Activated naive CD8-positive, alpha-beta T cell treated with anti-CD3 and anti-CD28 coated beads, Interleukin-2, amount 10 ng/mL, durations not matched to agents 7 days and 5 days (primary cell): Measurements from ENCODE around the gene LARGE1. TPM values are rescaled to one million over a fixed set of nuclear protein-coding genes. Genes with fewer than 3 reads are reported as not detected.
A peak's percentile ranks its signal among the peaks of the same experiment; 100 is the strongest.

Experiments used
- ATAC-seq: fragments of 150-1000 bp; cut with Tn5 transposase; one replicate; pipeline ENCODE4 v1.10.0; 2021; ENCODE audit warnings: low read depth, moderate library complexity
- POLR2A ChIA-PET: fragments of 350-600 bp; sonication (Branson Sonifier 250); formaldehyde crosslinking; loops from one replicate; lab custom pipeline; 2021; ENCODE audit warnings: antibody characterized with exemption; lab: Charles Lee
- DNase-seq: peaks from one replicate; pipeline ENCODE4 v3.0.0; 2021
- H3K27ac Mint-ChIP-seq: one replicate; pipeline ENCODE4 v1.8.0; 2022; ENCODE audit warnings: mild to moderate bottlenecking, mixed read lengths
- H3K27me3 Mint-ChIP-seq: one replicate; pipeline ENCODE4 v1.8.0; 2022; ENCODE audit warnings: mild to moderate bottlenecking, moderate library complexity, mixed read lengths
- H3K36me3 Mint-ChIP-seq: one replicate; pipeline ENCODE4 v1.8.0; 2021; ENCODE audit warnings: mild to moderate bottlenecking, mixed read lengths
- H3K4me1 Mint-ChIP-seq: one replicate; pipeline ENCODE4 v1.8.0; 2021; ENCODE audit warnings: mixed read lengths
- H3K4me3 Mint-ChIP-seq: one replicate; pipeline ENCODE4 v1.8.0; 2022; ENCODE audit warnings: mild to moderate bottlenecking, moderate library complexity, mixed read lengths
- H3K9me3 Mint-ChIP-seq: one replicate; pipeline ENCODE4 v1.8.0; 2021; ENCODE audit warnings: mixed read lengths
- total RNA-seq, 2 experiments: library from RNA; stranded (reverse); gene quantifications; one replicate each; pipeline ENCODE4 v1.2.3, GENCODE V29; 2021

LARGE1 gene
- total RNA-seq, 2 experiments from 2014 or later = 0.68 to 0.75 TPM

GRCh38 chr22:33524511-33525260 lies 395.6 kb downstream of the LARGE1 start:
- ATAC-seq = no peak
- Mint-ChIP-seq H3K4me1 (no peaks in the 10 kb centered on the region), H3K27ac (no peak overlapping the region), H3K36me3 (no peaks in the 10 kb centered on the region), H3K27me3 (peaks cover 2% of the 10 kb centered on the region), H3K4me3 (no peak overlapping the region), H3K9me3 (peaks cover 2% of the 10 kb centered on the region)
- POLR2A ChIA-PET = no interaction called here
- no peak for DNase-seq

GRCh38 chr22:33521879-33522665 lies 398.2 kb downstream of the LARGE1 start:
- Mint-ChIP-seq H3K9me3 (peaks cover 2% of the 10 kb centered on the region), H3K36me3 (no peaks in the 10 kb centered on the region), H3K4me3 (no peak overlapping the region), H3K27ac (no peak overlapping the region), H3K27me3 (peaks cover 2% of the 10 kb centered on the region), H3K4me1 (no peaks in the 10 kb centered on the region)
- DNase-seq = no peak
- POLR2A ChIA-PET = no interaction called here
- no peak for ATAC-seq

- Mint-ChIP-seq H3K27me3 (peaks cover 2% of the 10 kb centered on the region), H3K27ac (no peak overlapping the region), H3K4me3 (no peak overlapping the region), H3K4me1 (no peaks in the 10 kb centered on the region), H3K9me3 (peaks cover 2% of the 10 kb centered on the region), H3K36me3 (no peaks in the 10 kb centered on the region)
- POLR2A ChIA-PET = no interaction called here
- ATAC-seq = no peak
- no peak for DNase-seq
Measured at GRCh38 chr22:33520904-33521780, 399.1 kb downstream of the LARGE1 start.

GRCh38 chr22:33519974-33520903 lies 400.0 kb downstream of the LARGE1 start:
- H3K27ac Mint-ChIP-seq = no peak overlapping the region
- no peak for DNase-seq
- no peak for ATAC-seq
- peaks cover 2% of the 10 kb centered on the region for H3K27me3 Mint-ChIP-seq
- peaks cover 2% of the 10 kb centered on the region for H3K9me3 Mint-ChIP-seq
- H3K4me1 Mint-ChIP-seq = no peaks in the 10 kb centered on the region
- POLR2A ChIA-PET = no interaction called here
- H3K4me3 Mint-ChIP-seq = no peak overlapping the region
- H3K36me3 Mint-ChIP-seq = no peaks in the 10 kb centered on the region

- Mint-ChIP-seq H3K4me3 (no peak overlapping the region), H3K36me3 (no peaks in the 10 kb centered on the region), H3K9me3 (peaks cover 2% of the 10 kb centered on the region), H3K4me1 (no peaks in the 10 kb centered on the region), H3K27ac (peak overlapping the region; percentile 45), H3K27me3 (peaks cover 2% of the 10 kb centered on the region)
- POLR2A ChIA-PET = no interaction called here
- DNase-seq (no peak), ATAC-seq (no peak)
Measured at GRCh38 chr22:33519071-33519973, 401.0 kb downstream of the LARGE1 start.

GRCh38 chr22:33518405-33518804 lies 401.9 kb downstream of the LARGE1 start:
- peaks cover 2% of the 10 kb centered on the region for H3K9me3 Mint-ChIP-seq
- H3K27me3 Mint-ChIP-seq = peaks cover 2% of the 10 kb centered on the region
- H3K27ac Mint-ChIP-seq = no peak overlapping the region
- ATAC-seq (no peak), DNase-seq (no peak)
- POLR2A ChIA-PET = no interaction called here
- no peak overlapping the region for H3K4me3 Mint-ChIP-seq
- no peaks in the 10 kb centered on the region for H3K4me1 Mint-ChIP-seq
- H3K36me3 Mint-ChIP-seq = no peaks in the 10 kb centered on the region

GRCh38 chr22:33515795-33516194 lies 404.5 kb downstream of the LARGE1 start:
- Mint-ChIP-seq H3K27me3 (no peaks in the 10 kb centered on the region), H3K4me3 (no peak overlapping the region), H3K9me3 (no peaks in the 10 kb centered on the region), H3K36me3 (no peaks in the 10 kb centered on the region), H3K27ac (no peak overlapping the region), H3K4me1 (no peaks in the 10 kb centered on the region)
- ATAC-seq (no peak), DNase-seq (no peak)
- POLR2A ChIA-PET = no interaction called here

GRCh38 chr22:33513388-33514338 lies 406.6 kb downstream of the LARGE1 start:
- POLR2A ChIA-PET = no interaction called here
- ATAC-seq = no peak
- H3K4me3 Mint-ChIP-seq = no peak overlapping the region
- no peaks in the 10 kb centered on the region for H3K36me3 Mint-ChIP-seq
- DNase-seq = no peak
- no peaks in the 10 kb centered on the region for H3K9me3 Mint-ChIP-seq
- no peak overlapping the region for H3K27ac Mint-ChIP-seq
- no peaks in the 10 kb centered on the region for H3K27me3 Mint-ChIP-seq
- no peaks in the 10 kb centered on the region for H3K4me1 Mint-ChIP-seq

- no peaks in the 10 kb centered on the region for H3K4me1 Mint-ChIP-seq
- H3K36me3 Mint-ChIP-seq = no peaks in the 10 kb centered on the region
- H3K4me3 Mint-ChIP-seq = no peak overlapping the region
- H3K9me3 Mint-ChIP-seq = no peaks in the 10 kb centered on the region
- no peak overlapping the region for H3K27ac Mint-ChIP-seq
- no peak for DNase-seq
- ATAC-seq = no peak
- H3K27me3 Mint-ChIP-seq = no peaks in the 10 kb centered on the region
- POLR2A ChIA-PET = no interaction called here
Measured at GRCh38 chr22:33512908-33513307, 407.4 kb downstream of the LARGE1 start.

GRCh38 chr22:33510429-33510904 lies 409.8 kb downstream of the LARGE1 start:
- POLR2A ChIA-PET = no interaction called here
- Mint-ChIP-seq H3K36me3 (no peaks in the 10 kb centered on the region), H3K27ac (no peak overlapping the region), H3K27me3 (no peaks in the 10 kb centered on the region), H3K9me3 (no peaks in the 10 kb centered on the region), H3K4me3 (no peak overlapping the region), H3K4me1 (no peaks in the 10 kb centered on the region)
- ATAC-seq = no peak
- no peak for DNase-seq
